IMR-90 (cell line): ENCODE data around the gene SSH2. TPM values are rescaled to one million over a fixed set of nuclear protein-coding genes. Genes with fewer than 3 reads are reported as not detected.

Source experiments
- ATAC-seq: fragments of 200-7000 bp; cut with Tn5 transposase; 2 replicates; pipeline ENCODE4 v1.9.1; 2020; ENCODE audit warnings: low read depth, mild to moderate bottlenecking, moderate library complexity
- BruUV-seq: library from RNA; stranded (reverse); fragments of 400-500 nt; replicated peaks from 2 replicates; lab custom pipeline; 2021; lab: Mats Ljungman, UMichigan
- CTCF ChIA-PET: fragments of 300-600 bp; formaldehyde crosslinking; extraction: SDS; loops from one replicate; lab custom pipeline; 2021; ENCODE audit warnings: antibody characterized with exemption; lab: Yijun Ruan, JAX
- POLR2A ChIA-PET: fragments of 300-600 bp; sonication (Branson Sonifier 250); formaldehyde crosslinking; loops from one replicate; lab custom pipeline; 2022; ENCODE audit warnings: antibody characterized with exemption; ENCODE audit not compliant: unreplicated experiment; lab: Charles Lee
- DNase-seq: peaks from one replicate; pipeline ENCODE4 v3.0.0; 2013
- H2AFZ ChIP-seq: replicated peaks from 2 replicates; pipeline ENCODE3; 2013; ENCODE audit warnings: low read length, mild to moderate bottlenecking; ENCODE audit not compliant: poor library complexity
- H2AK5ac ChIP-seq: 2 replicates; pipeline ENCODE4 v1.6.1; 2013; ENCODE audit warnings: low read depth, low read length, inconsistent platforms
- H2AK9ac ChIP-seq: replicated peaks from 2 replicates; pipeline ENCODE3; 2013; ENCODE audit warnings: mild to moderate bottlenecking, low read depth, low read length, moderate library complexity; ENCODE audit not compliant: poor library complexity
- H2BK120ac ChIP-seq: 2 replicates; pipeline ENCODE4 v1.6.1; 2013; ENCODE audit warnings: low read depth, low read length, inconsistent platforms
- H2BK15ac ChIP-seq: 3 replicates; pipeline ENCODE4 v1.6.1; 2013; ENCODE audit warnings: low read depth, low read length, inconsistent platforms
- H2BK20ac ChIP-seq: 2 replicates; pipeline ENCODE4 v1.6.1; 2013; ENCODE audit warnings: low read depth, mild to moderate bottlenecking, inconsistent platforms, low read length, moderate library complexity
- H2BK5ac ChIP-seq: 2 replicates; pipeline ENCODE4 v1.6.1; 2013; ENCODE audit warnings: mild to moderate bottlenecking, low read depth, low read length, inconsistent platforms; ENCODE audit not compliant: poor library complexity, severe bottlenecking
- H3K14ac ChIP-seq: replicated peaks from 2 replicates; pipeline ENCODE4 v1.6.1; 2013; ENCODE audit warnings: low read depth, low read length, inconsistent platforms
- H3K18ac ChIP-seq: 2 replicates; pipeline ENCODE4 v1.6.1; 2013; ENCODE audit warnings: low read depth, low read length, control low read depth
- H3K23ac ChIP-seq: 2 replicates; pipeline ENCODE4 v1.6.1; 2013; ENCODE audit warnings: low read depth, low read length, inconsistent platforms
- H3K27ac ChIP-seq: 2 replicates; pipeline ENCODE4 v1.5.1; 2013; ENCODE audit warnings: mild to moderate bottlenecking, control low read depth, low read length; ENCODE audit not compliant: insufficient read depth
- H3K27me3 ChIP-seq: 2 replicates; pipeline ENCODE4 v1.6.1; 2013; ENCODE audit warnings: low read length; ENCODE audit not compliant: control insufficient read depth, insufficient read depth
- H3K36me3 ChIP-seq: 2 replicates; pipeline ENCODE4 v1.6.1; 2013; ENCODE audit warnings: low read length, mixed read lengths; ENCODE audit not compliant: control insufficient read depth, insufficient read depth
- H3K4ac ChIP-seq: 2 replicates; pipeline ENCODE4 v1.6.1; 2013; ENCODE audit warnings: low read depth, low read length, inconsistent platforms
- H3K4me1 ChIP-seq: 2 replicates; pipeline ENCODE4 v1.6.1; 2013; ENCODE audit warnings: low read length, mixed read lengths; ENCODE audit not compliant: control insufficient read depth, insufficient read depth
- H3K4me2 ChIP-seq: 2 replicates; pipeline ENCODE4 v1.6.1; 2013; ENCODE audit warnings: low read depth, mild to moderate bottlenecking, control low read depth, low read length, moderate library complexity
- H3K4me3 ChIP-seq: 2 replicates; pipeline ENCODE4 v1.5.1; 2013; ENCODE audit warnings: low read depth, mild to moderate bottlenecking, control low read depth, low read length, moderate library complexity; ENCODE audit not compliant: insufficient read depth
- H3K56ac ChIP-seq: 2 replicates; pipeline ENCODE4 v1.6.1; 2013; ENCODE audit warnings: low read length, inconsistent platforms; ENCODE audit not compliant: insufficient read depth; ENCODE audit errors: extremely low read depth
- H3K79me1 ChIP-seq, 2 experiments: 2 replicates each; pipeline ENCODE4 v1.6.1; 2013; ENCODE audit warnings: low read length in 2 of 2, inconsistent platforms in 1 of 2, low read depth in 1 of 2
- H3K9ac ChIP-seq: 2 replicates; pipeline ENCODE4 v1.6.1; 2013; ENCODE audit warnings: low read depth, low read length, control low read depth
- H3K9me1 ChIP-seq: 2 replicates; pipeline ENCODE4 v1.6.1; 2013; ENCODE audit warnings: low read length, inconsistent platforms; ENCODE audit not compliant: insufficient read depth
- H3K9me3 ChIP-seq: 2 replicates; pipeline ENCODE4 v1.6.1; 2013; ENCODE audit warnings: low read length; ENCODE audit not compliant: control insufficient read depth, insufficient read depth
- H4K20me1 ChIP-seq: 2 replicates; pipeline ENCODE4 v1.6.1; 2013; ENCODE audit warnings: low read length, inconsistent platforms; ENCODE audit not compliant: insufficient read depth
- H4K5ac ChIP-seq: 2 replicates; pipeline ENCODE4 v1.6.1; 2013; ENCODE audit warnings: mild to moderate bottlenecking, low read depth, low read length, control low read depth
- H4K8ac ChIP-seq, 2 experiments: 2 replicates each; pipeline ENCODE4 v1.6.1; 2013; ENCODE audit warnings: low read depth in 2 of 2, low read length in 2 of 2, control low read depth in 1 of 2, inconsistent platforms in 1 of 2
- H4K91ac ChIP-seq: 2 replicates; pipeline ENCODE4 v1.6.1; 2013; ENCODE audit warnings: low read depth, low read length, inconsistent platforms; ENCODE audit not compliant: insufficient read depth
- BHLHE40 ChIP-seq: fragments of 150-350 bp; IDR thresholded peaks from 2 replicates; pipeline ENCODE4 v1.6.1; 2016; ENCODE audit warnings: mild to moderate bottlenecking, low read depth, low read length
- CHD1 ChIP-seq: IDR thresholded peaks from 2 replicates; pipeline ENCODE4 v1.6.1; 2012; ENCODE audit warnings: low read depth, low read length, improper control_type of control experiment
- CTCF ChIP-seq: conservative IDR thresholded peaks from 2 replicates; pipeline ENCODE4 v1.5.1; 2012; ENCODE audit warnings: mild to moderate bottlenecking, low read depth, low read length, improper control_type of control experiment
- FOS ChIP-seq: fragments of 150-350 bp; IDR thresholded peaks from 2 replicates; pipeline ENCODE4 v1.6.1; 2016; ENCODE audit warnings: low read depth, low read length
- MAZ ChIP-seq: IDR thresholded peaks from 2 replicates; pipeline ENCODE4 v1.6.1; 2012; ENCODE audit warnings: low read depth, mild to moderate bottlenecking, low read length, improper control_type of control experiment, moderate library complexity, borderline replicate concordance
- MXI1 ChIP-seq: IDR thresholded peaks from 2 replicates; pipeline ENCODE4 v1.6.1; 2012; ENCODE audit warnings: low read depth, mild to moderate bottlenecking, low read length, moderate library complexity, borderline replicate concordance
- NFE2L2 ChIP-seq: fragments of 150-350 bp; IDR thresholded peaks from 2 replicates; pipeline ENCODE4 v1.6.1; 2016; ENCODE audit warnings: low read depth, mild to moderate bottlenecking, low read length
- RCOR1 ChIP-seq: IDR thresholded peaks from 2 replicates; pipeline ENCODE4 v1.6.1; 2012; ENCODE audit warnings: mild to moderate bottlenecking, low read length, improper control_type of control experiment; ENCODE audit not compliant: insufficient replicate concordance
- RFX5 ChIP-seq: IDR thresholded peaks from 2 replicates; pipeline ENCODE4 v1.8.0; 2012; ENCODE audit warnings: low read depth, mild to moderate bottlenecking, low read length, moderate library complexity
- SMC3 ChIP-seq: fragments of 150-350 bp; IDR thresholded peaks from 2 replicates; pipeline ENCODE4 v1.6.1; 2016; ENCODE audit warnings: low read depth, mild to moderate bottlenecking, antibody characterized with exemption, low read length, moderate library complexity
- USF2 ChIP-seq: fragments of 150-350 bp; IDR thresholded peaks from 2 replicates; pipeline ENCODE4 v1.6.1; 2017; ENCODE audit warnings: mild to moderate bottlenecking, antibody characterized with exemption, low read length, low read depth
- WGBS, 2 experiments: methylation state at CpG; one replicate each; pipeline versions ENCODE4 v1.1.5 to v1.1.7; 2013; ENCODE audit warnings: missing lambda C conversion rate in 2 of 2; ENCODE audit not compliant: insufficient read length in 1 of 2; ENCODE audit errors: extremely low coverage in 2 of 2; 5-methylcytosine and 5-hydroxymethylcytosine counted together
- dilution Hi-C: fragments of 300-500 bp; cut with HindIII; formaldehyde crosslinking; loops from one replicate; pipeline ENCODE4 v1.14.3; 2018; ENCODE audit warnings: low sequenced_read_pairs; ENCODE audit not compliant: unreplicated experiment
- in situ Hi-C: fragments of 300-500 bp; cut with MboI; formaldehyde crosslinking; loops from 3 replicates; pipeline ENCODE4 v1.14.3; 2019; ENCODE audit warnings: low sequenced_read_pairs, inconsistent platforms, mixed read lengths
- intact Hi-C: fragments of 100-400 bp; cut with micrococcal nuclease; formaldehyde crosslinking; loops from 2 replicates; pipeline ENCODE4 v1.10.0; 2022
- polyA plus RNA-seq, 3 experiments: library from polyadenylated mRNA; depleted of rRNA; stranded (reverse); fragments of >200 nt; gene quantifications; 2 replicates each; pipeline ENCODE4 v1.2.3, GENCODE V29; 2012; ENCODE audit warnings: low replicate concordance in 1 of 3
- total RNA-seq: library from RNA; depleted of rRNA; stranded (reverse); fragments of >200 nt; gene quantifications from 2 replicates; pipeline ENCODE4 v1.2.3, GENCODE V29; 2012

SSH2 gene
- total and polyA plus RNA-seq, 2 of the 4 experiments (the other 2 are of a cell fraction), result 9.3 TPM

DNA sequence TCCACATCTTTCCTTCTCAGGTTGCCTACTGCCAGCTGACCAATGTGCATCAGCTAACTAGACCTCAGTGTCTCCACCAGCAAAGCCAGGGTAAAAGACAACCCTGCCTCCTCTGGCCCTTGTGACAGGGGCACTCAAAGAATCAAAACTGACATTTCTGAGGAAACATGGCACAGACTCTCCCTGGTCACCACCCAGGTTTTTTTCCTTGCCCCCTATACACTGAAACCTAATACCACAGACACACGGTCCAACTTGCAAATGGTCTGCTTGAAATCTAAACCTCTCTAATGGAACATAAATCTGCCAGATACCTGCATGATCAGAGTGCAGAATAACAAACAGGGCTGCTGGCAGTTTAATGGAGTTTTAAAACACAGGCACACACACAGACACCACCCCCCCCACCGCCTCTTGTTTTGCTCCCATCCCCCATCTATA, 287.8 kb downstream of the SSH2 start:
- Histone ChIP-seq H4K8ac (no peak overlapping the region), H4K91ac (no peak overlapping the region; the same call in 1 of the 2 replicates), H3K27me3 (no peaks in the 10 kb centered on the region), H3K36me3 (no peaks in the 10 kb centered on the region), H3K79me1 (peaks cover 0 to 6% of the 10 kb centered on the region in 2 experiments; a peak in 1 of 4 replicates), H3K4me1 (peaks cover 25% of the 10 kb centered on the region), H3K56ac (no peak overlapping the region), H3K18ac (no peak overlapping the region; the same call in 1 of the 2 replicates), H2BK5ac (no peak overlapping the region), H3K9me3 (no peaks in the 10 kb centered on the region), H3K27ac (no peak overlapping the region), H2BK20ac (peak overlapping the region; percentile 1; the same call in 1 of the 2 replicates), H2AFZ (no peak overlapping the region), H3K23ac (no peak overlapping the region), H2BK120ac (no peak overlapping the region), H3K14ac (no peak overlapping the region), H3K4ac (no peak overlapping the region), H2AK5ac (peak overlapping the region; percentile 15; the same call in 1 of the 2 replicates), H4K5ac (peak overlapping the region; percentile 34; the same call in 1 of the 2 replicates), H3K9ac (no peak overlapping the region), H2BK15ac (no peak overlapping the region), H2AK9ac (no peak overlapping the region), H4K20me1 (no peaks in the 10 kb centered on the region), H3K4me3 (no peak overlapping the region), H3K4me2 (no peak overlapping the region), H3K9me1 (peaks cover 7% of the 10 kb centered on the region)
- ATAC-seq (no peak), DNase-seq (no peak)
- intact Hi-C loops, result no loop called here
- dilution Hi-C loops, result no loop called here
- no peak for TF ChIP-seq SMC3
- TF ChIP-seq USF2, result no peak
- TF ChIP-seq RCOR1, result no peak
- no peak for TF ChIP-seq MXI1
- TF ChIP-seq RFX5, result no peak
- TF ChIP-seq CHD1, result no peak
- TF ChIP-seq FOS, result no peak
- no peak for TF ChIP-seq NFE2L2
- no peak for TF ChIP-seq BHLHE40
- TF ChIP-seq MAZ, result no peak
- TF ChIP-seq CTCF, result no peak
- 50% methylated on average over 1 of the region's 2 CpGs; no CpG with 5 or more reads in 1 of the 2 experiments for WGBS, 2 experiments
- BruUV-seq, result no TSS peak
- ChIA-PET POLR2A (no interaction called here), CTCF (interaction anchor here (0.6 to 1.6 kb wide), 3 partner anchors 46 to 137 kb away, joined by 3 to 10 read pairs (median 4); no protein-coding TSS in a partner anchor)
- in situ Hi-C loops, result loop anchor here (5.0 to 10.0 kb wide), 2 partner anchors 135 to 293 kb away; partner anchors contain the start of gene SSH2
